HepG2 (cell line): Measurements from ENCODE around the gene LACTBL1. TPM values are rescaled to one million over a fixed set of nuclear protein-coding genes. Genes with fewer than 3 reads are reported as not detected.

Source experiments
- ARID5B ChIP-seq: IDR thresholded peaks from 2 replicates; pipeline ENCODE4 v1.4.0; 2020; ENCODE audit warnings: mild to moderate bottlenecking, missing genetic modification reagents
- CHD4 ChIP-seq: fragments of 200-600 bp; sonication (generic); IDR thresholded peaks from 2 replicates; pipeline ENCODE4 v1.7.0; 2017; ENCODE audit warnings: mild to moderate bottlenecking, low read length, borderline replicate concordance
- CREB1 ChIP-seq, 2 experiments: fragments of 450-650 bp in 1 of 2; IDR thresholded peaks; 2 replicates each; pipeline ENCODE4 v1.6.1; 2016 to 2017; ENCODE audit warnings: control low read depth in 1 of 2, mild to moderate bottlenecking in 1 of 2, missing compliant biosample characterization in 1 of 2, missing genetic modification characterization in 1 of 2
- FOXO4 ChIP-seq: sonication (generic); formaldehyde crosslinking; conservative IDR thresholded peaks from 2 replicates; pipeline ENCODE4 v1.8.1; 2023; ENCODE audit warnings: missing genetic modification reagents
- HNF4A ChIP-seq: sonication (generic); formaldehyde crosslinking; IDR thresholded peaks from 2 replicates; pipeline ENCODE4 v1.4.0; 2020; ENCODE audit warnings: missing genetic modification reagents
- HNF4G ChIP-seq, 2 experiments: sonication (generic) in 1 of 2; formaldehyde crosslinking in 1 of 2; IDR thresholded peaks; 2 replicates each; pipeline versions ENCODE4 v1.4.0 to v1.6.1; 2011 to 2020; ENCODE audit warnings: borderline replicate concordance in 2 of 2, low read depth in 2 of 2, mild to moderate bottlenecking in 2 of 2, low read length in 1 of 2, missing genetic modification reagents in 1 of 2, moderate library complexity in 1 of 2
- IRX3 ChIP-seq: sonication (generic); formaldehyde crosslinking; IDR thresholded peaks from 2 replicates; pipeline ENCODE4 v1.8.1; 2023; ENCODE audit warnings: mild to moderate bottlenecking, low read depth, missing genetic modification reagents, borderline replicate concordance
- KDM1A ChIP-seq: IDR thresholded peaks from 2 replicates; pipeline ENCODE4 v1.6.1; 2016; ENCODE audit warnings: missing compliant biosample characterization
- NFKBIZ ChIP-seq: IDR thresholded peaks from 2 replicates; pipeline ENCODE4 v1.6.1; 2018; ENCODE audit warnings: missing genetic modification reagents, missing compliant biosample characterization
- POGK ChIP-seq: sonication (generic); formaldehyde crosslinking; conservative IDR thresholded peaks from 2 replicates; pipeline ENCODE4 v1.8.0; 2022; ENCODE audit warnings: mild to moderate bottlenecking, moderate library complexity, missing genetic modification reagents
- RCOR2 ChIP-seq: IDR thresholded peaks from 2 replicates; pipeline ENCODE4 v1.6.1; 2016; ENCODE audit warnings: missing biosample characterization, missing genetic modification reagents
- SP5 ChIP-seq: IDR thresholded peaks from 2 replicates; pipeline ENCODE4 v1.6.1; 2016; ENCODE audit warnings: low read depth, borderline replicate concordance
- XRCC5 ChIP-seq: fragments of 200-400 bp; formaldehyde crosslinking; optimal IDR thresholded peaks from 2 replicates; pipeline ENCODE3; 2017; ENCODE audit warnings: mild to moderate bottlenecking, low read length
- YY1 ChIP-seq: IDR thresholded peaks from 2 replicates; pipeline ENCODE4 v1.6.1; 2011; ENCODE audit warnings: low read length, low read depth, moderate library complexity, mild to moderate bottlenecking; ENCODE audit not compliant: insufficient read depth, insufficient replicate concordance
- ZBED4 ChIP-seq: sonication (generic); formaldehyde crosslinking; IDR thresholded peaks from 2 replicates; pipeline ENCODE4 v1.4.0; 2020; ENCODE audit warnings: missing genetic modification reagents, borderline replicate concordance
- ZNF629 ChIP-seq: sonication (generic); formaldehyde crosslinking; conservative IDR thresholded peaks from 2 replicates; pipeline ENCODE4 v1.5.0; 2020; ENCODE audit warnings: missing genetic modification reagents
- polyA plus RNA-seq, 8 experiments: library from polyadenylated mRNA; depleted of rRNA in 3 of 8; stranded (reverse) in 7 of 8; unstranded in 1 of 8; fragments of >200 nt; fragmentation: Illumina TruSeq in 4 of 8; extraction: Trizol in 4 of 8; gene quantifications; 2 replicates each; pipeline versions ENCODE4 v1.2.1 to v1.2.3, GENCODE V29; 2011 to 2016; ENCODE audit warnings: low read depth in 4 of 8, missing spikeins in 1 of 8, mixed read lengths in 1 of 8; ENCODE audit not compliant: insufficient read depth in 1 of 8
- total RNA-seq, 5 experiments: library from RNA; depleted of rRNA; stranded (reverse); fragments of >200 nt; fragmentation: Illumina TruSeq; extraction: Trizol; gene quantifications; 2 replicates each; pipeline ENCODE4 v1.2.3, GENCODE V29; 2016; ENCODE audit warnings: low read depth in 1 of 5

LACTBL1 gene
- total and polyA plus RNA-seq, 2 of the 13 experiments (the other 11 are each of a cell fraction or from before 2014, with no cell fraction given), result 0.12 to 1.3 TPM

- TF ChIP-seq ARID5B (CRISPR knock-in tag), result 0 out of 2 replicates have a peak, but pooled peaks have one; percentile 9
- TF ChIP-seq ZNF629 (CRISPR knock-in tag), result peak; percentile 98
- TF ChIP-seq YY1, result peak; percentile 82
- no peak for TF ChIP-seq NFKBIZ
- peak; percentile 52 for TF ChIP-seq XRCC5
- 0 out of 2 replicates have a peak, but pooled peaks have one; percentile 19 for TF ChIP-seq POGK (CRISPR knock-in tag)
- TF ChIP-seq FOXO4 (CRISPR knock-in tag), result no peak
- TF ChIP-seq ZBED4, result 0 out of 2 replicates have a peak, but pooled peaks have one; percentile 20
- TF ChIP-seq HNF4A (CRISPR knock-in tag), result peak; percentile 72
- TF ChIP-seq CREB1 (IDR thresholded peaks at IDR 0.05), result no peak
- peak; percentile 69; the same call in 1 of the 2 replicates for TF ChIP-seq CREB1 (CRISPR knock-in tag; IDR thresholded peaks at IDR 0.05)
- TF ChIP-seq RCOR2 (CRISPR knock-in tag), result peak; percentile 61; the same call in 1 of the 2 replicates
- no peak for TF ChIP-seq SP5 (CRISPR knock-in tag)
- no peak for TF ChIP-seq IRX3
- peak; percentile 69; the same call in 1 of the 2 replicates for TF ChIP-seq CHD4
- peak; percentile 76; the same call in 1 of the 2 replicates for TF ChIP-seq KDM1A (CRISPR knock-in tag)
- peak; percentile 33; the same call in 1 of the 2 replicates for TF ChIP-seq HNF4G (IDR thresholded peaks at IDR 0.05; ENCODE audit: borderline replicate concordance, low read depth, low read length)
- no peak for TF ChIP-seq HNF4G (CRISPR knock-in tag; IDR thresholded peaks at IDR 0.05; ENCODE audit: borderline replicate concordance, low read depth)
Measured at GRCh38 chr1:22976461-22977243, 4.0 kb upstream of the LACTBL1 start (continued).
